WTC11 (cell line): ENCODE data around the gene CCR1. TPM values are rescaled to one million over a fixed set of nuclear protein-coding genes. Genes with fewer than 3 reads are reported as not detected.

ENCODE experiments used
- ATAC-seq: fragments of 200-7000 bp; cut with Tn5 transposase; 2 replicates; pipeline ENCODE4 v1.10.0; 2021; ENCODE audit warnings: mild to moderate bottlenecking, moderate library complexity
- CTCF ChIA-PET: fragments of 300-600 bp; sonication (Branson Sonifier 250); formaldehyde crosslinking; loops from one replicate; lab custom pipeline; 2021; ENCODE audit warnings: antibody characterized with exemption; lab: Charles Lee
- POLR2A ChIA-PET: fragments of 350-600 bp; sonication (Branson Sonifier 250); formaldehyde crosslinking; loops from one replicate; lab custom pipeline; 2021; ENCODE audit warnings: antibody characterized with exemption; lab: Charles Lee
- DNase-seq: peaks from one replicate; pipeline ENCODE4 v3.0.0; 2021; ENCODE audit warnings: low spot score
- H3K27ac Mint-ChIP-seq: 2 replicates; pipeline ENCODE4 v1.8.0; 2021; ENCODE audit warnings: mixed read lengths
- H3K27me3 Mint-ChIP-seq: 2 replicates; pipeline ENCODE4 v1.8.0; 2021; ENCODE audit warnings: low read depth, mild to moderate bottlenecking, moderate library complexity, mixed read lengths
- H3K36me3 Mint-ChIP-seq: 2 replicates; pipeline ENCODE4 v1.8.0; 2021; ENCODE audit warnings: mixed read lengths
- H3K4me1 Mint-ChIP-seq: 2 replicates; pipeline ENCODE4 v1.8.0; 2022; ENCODE audit warnings: mixed read lengths
- H3K4me3 Mint-ChIP-seq: 2 replicates; pipeline ENCODE4 v1.8.0; 2021; ENCODE audit warnings: mild to moderate bottlenecking, moderate library complexity, mixed read lengths
- H3K9me3 Mint-ChIP-seq: 2 replicates; pipeline ENCODE4 v1.8.0; 2021; ENCODE audit warnings: mixed read lengths
- ATF1 ChIP-seq: sonication (generic); formaldehyde crosslinking; IDR thresholded peaks from 2 replicates; pipeline ENCODE4 v1.8.1; 2023; ENCODE audit warnings: mild to moderate bottlenecking, moderate library complexity, missing genetic modification reagents
- FOXK1 ChIP-seq: sonication (generic); formaldehyde crosslinking; IDR thresholded peaks from 2 replicates; pipeline ENCODE4 v1.8.0; 2022; ENCODE audit warnings: mild to moderate bottlenecking, moderate library complexity, missing genetic modification reagents
- HMGA2 ChIP-seq: fragments of 250-450 bp; sonication (Bioruptor Pico); IDR thresholded peaks from 2 replicates; pipeline ENCODE4 v1.4.0; 2021; ENCODE audit warnings: mild to moderate bottlenecking, moderate library complexity
- JAZF1 ChIP-seq: fragments of 250-450 bp; sonication (Bioruptor Pico); IDR thresholded peaks from 2 replicates; pipeline ENCODE4 v1.9.0; 2021; ENCODE audit warnings: moderate library complexity, mild to moderate bottlenecking, inconsistent platforms
- MYBL2 ChIP-seq: sonication (generic); formaldehyde crosslinking; IDR thresholded peaks from 2 replicates; pipeline ENCODE4 v1.8.1; 2023; ENCODE audit warnings: mild to moderate bottlenecking, moderate library complexity, missing genetic modification reagents
- NFYB ChIP-seq: sonication (generic); formaldehyde crosslinking; conservative IDR thresholded peaks from 2 replicates; pipeline ENCODE4 v1.8.0; 2022; ENCODE audit warnings: low read depth, missing genetic modification reagents
- TEAD1 ChIP-seq: sonication (generic); formaldehyde crosslinking; IDR thresholded peaks from 2 replicates; pipeline ENCODE4 v1.8.0; 2022; ENCODE audit warnings: mild to moderate bottlenecking, missing genetic modification reagents
- ZNF263 ChIP-seq: sonication (generic); formaldehyde crosslinking; IDR thresholded peaks from 2 replicates; pipeline ENCODE4 v1.8.1; 2022; ENCODE audit warnings: low read depth, mild to moderate bottlenecking, moderate library complexity, missing genetic modification reagents
- ZNF396 ChIP-seq: fragments of 250-450 bp; sonication (Bioruptor Pico); IDR thresholded peaks from 2 replicates; pipeline ENCODE4 v1.8.0; 2021; ENCODE audit warnings: mild to moderate bottlenecking, moderate library complexity, borderline replicate concordance
- ZNF416 ChIP-seq: fragments of 250-450 bp; sonication (Bioruptor Pico); IDR thresholded peaks from 2 replicates; pipeline ENCODE4 v1.9.0; 2021; ENCODE audit warnings: mild to moderate bottlenecking, inconsistent platforms
- total RNA-seq: library from RNA; stranded (reverse); gene quantifications from 3 replicates; pipeline ENCODE4 v1.2.3, GENCODE V29; 2021
- TF ChIP-seq, protein P1 (sequence below): sonication (generic); formaldehyde crosslinking; conservative IDR thresholded peaks from 2 replicates; pipeline ENCODE4 v1.8.1; 2023; ENCODE audit warnings: mild to moderate bottlenecking, low read depth, missing genetic modification reagents, moderate library complexity
- TF ChIP-seq, protein P2 (sequence below): fragments of 250-450 bp; sonication (Bioruptor Pico); IDR thresholded peaks from 2 replicates; pipeline ENCODE4 v1.8.0; 2021; ENCODE audit warnings: mild to moderate bottlenecking
- TF ChIP-seq, protein P3 (sequence below): sonication (generic); formaldehyde crosslinking; IDR thresholded peaks from 2 replicates; pipeline ENCODE4 v1.8.1; 2023; ENCODE audit warnings: mild to moderate bottlenecking, missing genetic modification reagents, moderate library complexity
- TF ChIP-seq, protein P4 (sequence below): sonication (generic); formaldehyde crosslinking; IDR thresholded peaks from 2 replicates; pipeline ENCODE4 v1.8.0; 2022; ENCODE audit warnings: mild to moderate bottlenecking, missing genetic modification reagents
- TF ChIP-seq, protein P5 (sequence below): sonication (generic); formaldehyde crosslinking; IDR thresholded peaks from 2 replicates; pipeline ENCODE4 v1.8.0; 2023; ENCODE audit warnings: mild to moderate bottlenecking, missing genetic modification reagents
- TF ChIP-seq, protein P6 (sequence below): fragments of 250-450 bp; sonication (Bioruptor Pico); IDR thresholded peaks from 2 replicates; pipeline ENCODE4 v1.9.0; 2021; ENCODE audit warnings: mild to moderate bottlenecking
- TF ChIP-seq, protein P7 (sequence below): sonication (generic); formaldehyde crosslinking; IDR thresholded peaks from 2 replicates; pipeline ENCODE4 v1.8.0; 2023; ENCODE audit warnings: missing genetic modification reagents
- TF ChIP-seq, protein P8 (sequence below): sonication (generic); formaldehyde crosslinking; IDR thresholded peaks from 2 replicates; pipeline ENCODE4 v1.8.1; 2022; ENCODE audit warnings: low read depth, mild to moderate bottlenecking, moderate library complexity, missing genetic modification reagents, borderline replicate concordance
- TF ChIP-seq, protein P9 (sequence below): fragments of 250-450 bp; sonication (Bioruptor Pico); conservative IDR thresholded peaks from 2 replicates; pipeline ENCODE4 v1.9.0; 2021; ENCODE audit warnings: mild to moderate bottlenecking

Gene CCR1
- total RNA-seq, 1 experiment from 2014 or later = not detected

DNA sequence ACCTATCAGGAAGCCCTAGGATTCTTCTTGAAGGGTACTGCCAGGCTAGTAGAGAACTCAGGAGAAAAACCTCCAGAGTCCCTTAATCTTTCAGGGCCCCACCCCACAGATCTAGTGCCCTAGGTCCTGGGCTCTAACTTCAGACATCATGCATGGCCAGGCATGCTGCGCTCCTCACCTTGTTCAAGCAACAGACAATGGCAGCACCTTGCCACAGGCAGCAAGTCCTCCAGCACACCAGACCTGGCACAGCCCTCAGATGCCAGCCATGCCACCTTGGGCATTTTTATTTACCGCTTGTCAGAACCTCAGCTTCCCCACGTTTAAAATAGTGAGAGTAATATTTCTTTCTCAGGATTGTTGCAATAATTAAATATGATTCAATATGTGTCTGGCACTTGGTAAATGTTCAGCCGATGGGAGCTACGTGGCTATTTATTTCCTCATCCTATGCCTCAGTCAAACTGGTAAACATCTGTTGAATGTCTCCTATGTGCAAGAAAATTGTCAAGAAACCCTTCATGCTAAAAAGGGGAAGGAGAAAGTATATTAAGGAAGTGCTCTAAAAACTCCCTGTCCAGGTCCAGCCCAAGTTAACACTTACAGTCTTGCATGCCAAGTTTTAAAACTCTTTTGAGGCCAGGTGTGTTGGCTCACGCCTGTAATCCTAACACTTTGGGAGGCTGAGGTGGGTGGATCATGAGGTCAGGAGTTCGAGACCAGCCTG is 14.5 kb upstream of the CCR1 start (continued):
- TF ChIP-seq, protein P1, sequence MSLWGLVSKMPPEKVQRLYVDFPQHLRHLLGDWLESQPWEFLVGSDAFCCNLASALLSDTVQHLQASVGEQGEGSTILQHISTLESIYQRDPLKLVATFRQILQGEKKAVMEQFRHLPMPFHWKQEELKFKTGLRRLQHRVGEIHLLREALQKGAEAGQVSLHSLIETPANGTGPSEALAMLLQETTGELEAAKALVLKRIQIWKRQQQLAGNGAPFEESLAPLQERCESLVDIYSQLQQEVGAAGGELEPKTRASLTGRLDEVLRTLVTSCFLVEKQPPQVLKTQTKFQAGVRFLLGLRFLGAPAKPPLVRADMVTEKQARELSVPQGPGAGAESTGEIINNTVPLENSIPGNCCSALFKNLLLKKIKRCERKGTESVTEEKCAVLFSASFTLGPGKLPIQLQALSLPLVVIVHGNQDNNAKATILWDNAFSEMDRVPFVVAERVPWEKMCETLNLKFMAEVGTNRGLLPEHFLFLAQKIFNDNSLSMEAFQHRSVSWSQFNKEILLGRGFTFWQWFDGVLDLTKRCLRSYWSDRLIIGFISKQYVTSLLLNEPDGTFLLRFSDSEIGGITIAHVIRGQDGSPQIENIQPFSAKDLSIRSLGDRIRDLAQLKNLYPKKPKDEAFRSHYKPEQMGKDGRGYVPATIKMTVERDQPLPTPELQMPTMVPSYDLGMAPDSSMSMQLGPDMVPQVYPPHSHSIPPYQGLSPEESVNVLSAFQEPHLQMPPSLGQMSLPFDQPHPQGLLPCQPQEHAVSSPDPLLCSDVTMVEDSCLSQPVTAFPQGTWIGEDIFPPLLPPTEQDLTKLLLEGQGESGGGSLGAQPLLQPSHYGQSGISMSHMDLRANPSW (CRISPR knock-in tag) = no peak
- TF ChIP-seq, protein P2, sequence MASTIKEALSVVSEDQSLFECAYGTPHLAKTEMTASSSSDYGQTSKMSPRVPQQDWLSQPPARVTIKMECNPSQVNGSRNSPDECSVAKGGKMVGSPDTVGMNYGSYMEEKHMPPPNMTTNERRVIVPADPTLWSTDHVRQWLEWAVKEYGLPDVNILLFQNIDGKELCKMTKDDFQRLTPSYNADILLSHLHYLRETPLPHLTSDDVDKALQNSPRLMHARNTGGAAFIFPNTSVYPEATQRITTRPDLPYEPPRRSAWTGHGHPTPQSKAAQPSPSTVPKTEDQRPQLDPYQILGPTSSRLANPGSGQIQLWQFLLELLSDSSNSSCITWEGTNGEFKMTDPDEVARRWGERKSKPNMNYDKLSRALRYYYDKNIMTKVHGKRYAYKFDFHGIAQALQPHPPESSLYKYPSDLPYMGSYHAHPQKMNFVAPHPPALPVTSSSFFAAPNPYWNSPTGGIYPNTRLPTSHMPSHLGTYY (CRISPR knock-in tag) = no peak
- TF ChIP-seq FOXK1 (no peak), ATF1 (CRISPR knock-in tag) (no peak)

DNA sequence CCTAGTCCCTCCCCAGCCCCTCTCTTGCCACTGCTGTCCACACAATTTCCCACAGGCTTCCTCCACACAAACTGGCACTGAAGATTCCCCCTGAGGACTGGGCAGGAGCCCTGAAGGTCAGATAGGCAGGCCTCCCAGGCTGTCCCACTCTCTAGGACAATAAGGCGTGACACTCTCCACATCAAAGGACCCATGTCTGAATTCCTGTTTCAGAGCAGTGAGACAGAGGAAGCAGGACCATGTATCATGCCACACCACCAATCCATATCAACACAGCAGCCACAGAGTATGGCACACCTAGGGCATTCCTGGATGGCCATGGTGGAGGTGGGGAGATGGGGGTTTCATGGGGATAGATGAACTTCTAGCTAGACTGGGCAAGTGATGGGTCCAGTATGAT is 13.8 kb upstream of the CCR1 start:
- Mint-ChIP-seq H3K27ac (no peak overlapping the region), H3K27me3 (peaks cover 3% of the 10 kb centered on the region; the same call in 1 of the 2 replicates), H3K4me3 (no peak overlapping the region), H3K9me3 (peaks cover 24% of the 10 kb centered on the region), H3K36me3 (no peaks in the 10 kb centered on the region; the same call in 1 of the 2 replicates), H3K4me1 (no peaks in the 10 kb centered on the region)
- ChIA-PET POLR2A (no interaction called here), CTCF (interaction anchor here (1.1 to 1.8 kb wide), 2 partner anchors 13 to 156 kb away, joined by 3 to 6 read pairs; partner anchors contain the start of gene CCR1)
- DNase-seq (no peak), ATAC-seq (no peak)
- TF ChIP-seq HMGA2 (CRISPR knock-in tag) (no peak), MYBL2 (CRISPR knock-in tag) (no peak), JAZF1 (CRISPR knock-in tag) (no peak), TEAD1 (CRISPR knock-in tag) (no peak), NFYB (CRISPR knock-in tag) (no peak), ZNF396 (CRISPR knock-in tag) (no peak), ZNF416 (CRISPR knock-in tag) (no peak), ZNF263 (no peak)
- TF ChIP-seq, protein P3, sequence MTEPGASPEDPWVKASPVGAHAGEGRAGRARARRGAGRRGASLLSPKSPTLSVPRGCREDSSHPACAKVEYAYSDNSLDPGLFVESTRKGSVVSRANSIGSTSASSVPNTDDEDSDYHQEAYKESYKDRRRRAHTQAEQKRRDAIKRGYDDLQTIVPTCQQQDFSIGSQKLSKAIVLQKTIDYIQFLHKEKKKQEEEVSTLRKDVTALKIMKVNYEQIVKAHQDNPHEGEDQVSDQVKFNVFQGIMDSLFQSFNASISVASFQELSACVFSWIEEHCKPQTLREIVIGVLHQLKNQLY (CRISPR knock-in tag) = no peak
- TF ChIP-seq, protein P4, sequence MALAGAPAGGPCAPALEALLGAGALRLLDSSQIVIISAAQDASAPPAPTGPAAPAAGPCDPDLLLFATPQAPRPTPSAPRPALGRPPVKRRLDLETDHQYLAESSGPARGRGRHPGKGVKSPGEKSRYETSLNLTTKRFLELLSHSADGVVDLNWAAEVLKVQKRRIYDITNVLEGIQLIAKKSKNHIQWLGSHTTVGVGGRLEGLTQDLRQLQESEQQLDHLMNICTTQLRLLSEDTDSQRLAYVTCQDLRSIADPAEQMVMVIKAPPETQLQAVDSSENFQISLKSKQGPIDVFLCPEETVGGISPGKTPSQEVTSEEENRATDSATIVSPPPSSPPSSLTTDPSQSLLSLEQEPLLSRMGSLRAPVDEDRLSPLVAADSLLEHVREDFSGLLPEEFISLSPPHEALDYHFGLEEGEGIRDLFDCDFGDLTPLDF = no peak
- TF ChIP-seq, protein P5, sequence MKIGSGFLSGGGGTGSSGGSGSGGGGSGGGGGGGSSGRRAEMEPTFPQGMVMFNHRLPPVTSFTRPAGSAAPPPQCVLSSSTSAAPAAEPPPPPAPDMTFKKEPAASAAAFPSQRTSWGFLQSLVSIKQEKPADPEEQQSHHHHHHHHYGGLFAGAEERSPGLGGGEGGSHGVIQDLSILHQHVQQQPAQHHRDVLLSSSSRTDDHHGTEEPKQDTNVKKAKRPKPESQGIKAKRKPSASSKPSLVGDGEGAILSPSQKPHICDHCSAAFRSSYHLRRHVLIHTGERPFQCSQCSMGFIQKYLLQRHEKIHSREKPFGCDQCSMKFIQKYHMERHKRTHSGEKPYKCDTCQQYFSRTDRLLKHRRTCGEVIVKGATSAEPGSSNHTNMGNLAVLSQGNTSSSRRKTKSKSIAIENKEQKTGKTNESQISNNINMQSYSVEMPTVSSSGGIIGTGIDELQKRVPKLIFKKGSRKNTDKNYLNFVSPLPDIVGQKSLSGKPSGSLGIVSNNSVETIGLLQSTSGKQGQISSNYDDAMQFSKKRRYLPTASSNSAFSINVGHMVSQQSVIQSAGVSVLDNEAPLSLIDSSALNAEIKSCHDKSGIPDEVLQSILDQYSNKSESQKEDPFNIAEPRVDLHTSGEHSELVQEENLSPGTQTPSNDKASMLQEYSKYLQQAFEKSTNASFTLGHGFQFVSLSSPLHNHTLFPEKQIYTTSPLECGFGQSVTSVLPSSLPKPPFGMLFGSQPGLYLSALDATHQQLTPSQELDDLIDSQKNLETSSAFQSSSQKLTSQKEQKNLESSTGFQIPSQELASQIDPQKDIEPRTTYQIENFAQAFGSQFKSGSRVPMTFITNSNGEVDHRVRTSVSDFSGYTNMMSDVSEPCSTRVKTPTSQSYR (CRISPR knock-in tag) = no peak
- TF ChIP-seq, protein P6, sequence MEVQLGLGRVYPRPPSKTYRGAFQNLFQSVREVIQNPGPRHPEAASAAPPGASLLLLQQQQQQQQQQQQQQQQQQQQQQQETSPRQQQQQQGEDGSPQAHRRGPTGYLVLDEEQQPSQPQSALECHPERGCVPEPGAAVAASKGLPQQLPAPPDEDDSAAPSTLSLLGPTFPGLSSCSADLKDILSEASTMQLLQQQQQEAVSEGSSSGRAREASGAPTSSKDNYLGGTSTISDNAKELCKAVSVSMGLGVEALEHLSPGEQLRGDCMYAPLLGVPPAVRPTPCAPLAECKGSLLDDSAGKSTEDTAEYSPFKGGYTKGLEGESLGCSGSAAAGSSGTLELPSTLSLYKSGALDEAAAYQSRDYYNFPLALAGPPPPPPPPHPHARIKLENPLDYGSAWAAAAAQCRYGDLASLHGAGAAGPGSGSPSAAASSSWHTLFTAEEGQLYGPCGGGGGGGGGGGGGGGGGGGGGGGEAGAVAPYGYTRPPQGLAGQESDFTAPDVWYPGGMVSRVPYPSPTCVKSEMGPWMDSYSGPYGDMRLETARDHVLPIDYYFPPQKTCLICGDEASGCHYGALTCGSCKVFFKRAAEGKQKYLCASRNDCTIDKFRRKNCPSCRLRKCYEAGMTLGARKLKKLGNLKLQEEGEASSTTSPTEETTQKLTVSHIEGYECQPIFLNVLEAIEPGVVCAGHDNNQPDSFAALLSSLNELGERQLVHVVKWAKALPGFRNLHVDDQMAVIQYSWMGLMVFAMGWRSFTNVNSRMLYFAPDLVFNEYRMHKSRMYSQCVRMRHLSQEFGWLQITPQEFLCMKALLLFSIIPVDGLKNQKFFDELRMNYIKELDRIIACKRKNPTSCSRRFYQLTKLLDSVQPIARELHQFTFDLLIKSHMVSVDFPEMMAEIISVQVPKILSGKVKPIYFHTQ (CRISPR knock-in tag) = no peak
- TF ChIP-seq, protein P7, sequence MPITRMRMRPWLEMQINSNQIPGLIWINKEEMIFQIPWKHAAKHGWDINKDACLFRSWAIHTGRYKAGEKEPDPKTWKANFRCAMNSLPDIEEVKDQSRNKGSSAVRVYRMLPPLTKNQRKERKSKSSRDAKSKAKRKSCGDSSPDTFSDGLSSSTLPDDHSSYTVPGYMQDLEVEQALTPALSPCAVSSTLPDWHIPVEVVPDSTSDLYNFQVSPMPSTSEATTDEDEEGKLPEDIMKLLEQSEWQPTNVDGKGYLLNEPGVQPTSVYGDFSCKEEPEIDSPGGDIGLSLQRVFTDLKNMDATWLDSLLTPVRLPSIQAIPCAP (CRISPR knock-in tag) = no peak
- TF ChIP-seq, protein P8, sequence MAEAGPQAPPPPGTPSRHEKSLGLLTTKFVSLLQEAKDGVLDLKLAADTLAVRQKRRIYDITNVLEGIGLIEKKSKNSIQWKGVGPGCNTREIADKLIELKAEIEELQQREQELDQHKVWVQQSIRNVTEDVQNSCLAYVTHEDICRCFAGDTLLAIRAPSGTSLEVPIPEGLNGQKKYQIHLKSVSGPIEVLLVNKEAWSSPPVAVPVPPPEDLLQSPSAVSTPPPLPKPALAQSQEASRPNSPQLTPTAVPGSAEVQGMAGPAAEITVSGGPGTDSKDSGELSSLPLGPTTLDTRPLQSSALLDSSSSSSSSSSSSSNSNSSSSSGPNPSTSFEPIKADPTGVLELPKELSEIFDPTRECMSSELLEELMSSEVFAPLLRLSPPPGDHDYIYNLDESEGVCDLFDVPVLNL (CRISPR knock-in tag) = no peak
- TF ChIP-seq, protein P9, sequence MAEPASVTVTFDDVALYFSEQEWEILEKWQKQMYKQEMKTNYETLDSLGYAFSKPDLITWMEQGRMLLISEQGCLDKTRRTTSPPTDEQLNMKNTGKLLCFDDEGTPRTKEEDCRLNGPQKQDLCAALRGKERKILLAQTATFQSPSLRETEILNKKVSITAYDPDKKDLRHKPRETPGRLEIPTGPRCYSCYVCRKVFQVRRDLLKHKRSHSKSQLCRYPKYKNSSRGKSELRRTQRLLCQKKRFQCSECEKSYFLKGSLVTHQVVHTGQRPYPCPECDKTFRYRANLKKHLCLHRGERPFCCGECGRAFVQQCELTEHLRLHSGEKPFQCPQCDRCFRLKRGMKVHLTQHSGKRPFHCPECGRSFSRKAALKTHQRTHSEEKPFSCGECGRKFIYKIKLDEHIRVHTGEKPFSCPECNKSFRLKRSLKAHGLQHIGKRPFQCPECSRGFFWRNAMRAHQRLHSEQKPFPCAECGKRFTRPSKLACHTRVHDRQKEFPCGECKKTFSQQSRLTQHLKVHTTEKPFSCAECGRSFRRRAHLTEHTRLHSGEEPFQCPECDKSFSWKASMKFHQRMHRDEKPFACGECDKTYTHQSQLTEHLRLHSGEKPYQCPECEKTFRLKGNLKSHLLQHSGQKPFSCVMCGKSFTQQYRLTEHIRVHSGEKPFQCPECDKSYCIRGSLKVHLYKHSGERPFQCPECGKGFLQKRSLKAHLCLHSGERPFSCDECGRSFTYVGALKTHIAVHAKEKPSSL (CRISPR knock-in tag) = no peak
